Stimulated activated CD4-positive, alpha-beta T cell treated with anti-CD3 and anti-CD28 coated beads, Interleukin-1b, Interleukin-23, amount 100 ng/mL, for 4 hours (primary cell): ENCODE measurements around the gene EPS8.

Experiments used
- DNase-seq, 2 donors: peaks; one replicate each; pipeline ENCODE4 v3.0.0-alpha.2; 2020; ENCODE audit warnings: low read depth in 2 of 2

The EPS8 gene

DNA sequence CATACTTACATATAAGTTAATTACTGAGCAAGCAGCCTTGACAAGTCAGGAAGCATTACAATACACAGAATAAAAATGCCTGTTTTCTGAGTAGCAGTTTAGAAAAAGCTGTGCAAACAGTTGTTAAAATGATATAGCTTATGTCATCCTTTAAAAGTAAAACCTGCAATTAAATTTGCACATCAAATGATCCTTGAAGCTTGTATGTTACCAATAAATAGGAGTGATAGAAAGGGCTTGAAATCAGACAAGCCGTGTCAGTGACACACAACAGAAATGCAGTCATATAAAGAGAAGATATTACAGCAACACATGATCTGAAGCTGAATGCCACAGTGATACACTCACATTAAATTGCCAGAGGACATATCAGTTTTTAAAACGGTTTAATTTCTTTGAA lies 70.0 kb downstream of the EPS8 start:
- DNase-seq, result no peak

DNA sequence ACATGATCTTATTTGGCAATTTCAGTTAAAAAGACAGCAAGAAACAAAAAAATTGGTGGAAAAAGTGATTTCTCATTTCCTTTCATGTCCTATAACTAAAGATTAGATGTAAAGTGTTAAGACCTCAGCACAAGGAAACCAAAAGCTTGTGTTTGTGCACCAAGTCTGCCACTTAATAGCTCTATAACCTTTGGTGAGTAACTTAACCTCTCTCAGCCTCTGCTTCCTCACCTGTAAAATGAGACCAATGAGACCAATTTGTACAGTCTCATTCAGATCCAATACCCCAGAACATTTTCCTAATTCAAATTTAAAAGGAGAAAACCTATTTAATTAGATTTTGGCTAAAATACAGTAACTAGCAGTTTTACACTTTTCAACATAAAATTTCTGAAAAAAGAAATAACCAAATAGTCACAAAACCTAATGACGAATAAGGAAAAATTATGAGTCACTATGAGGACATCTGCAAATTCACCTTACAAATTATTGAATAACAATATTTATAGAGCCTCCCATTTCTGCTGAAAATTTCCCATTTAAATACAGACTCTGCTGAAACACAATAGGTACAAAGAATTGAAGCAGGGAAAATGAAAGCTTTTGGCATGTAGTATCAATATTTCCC lies 71.1 kb downstream of the EPS8 start:
- no peak for DNase-seq

DNA sequence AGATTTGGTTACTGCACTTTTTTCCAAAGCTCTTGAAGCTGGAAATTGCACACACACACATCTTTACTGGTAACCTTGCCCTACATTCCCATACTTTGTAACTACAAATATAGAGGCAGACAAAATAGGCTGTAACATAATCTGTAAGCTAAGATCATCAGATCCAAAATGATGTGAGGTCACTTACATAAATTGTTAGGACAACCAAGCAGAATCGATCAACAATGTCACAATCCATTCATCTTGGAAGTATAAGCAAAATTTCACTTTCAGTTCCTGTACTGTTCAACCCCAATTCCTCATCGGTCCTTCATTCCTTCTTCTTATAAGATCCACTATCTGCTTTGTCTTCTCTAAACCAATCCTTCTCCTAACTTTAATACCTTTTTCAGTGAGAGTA lies 72.6 kb downstream of the EPS8 start:
- DNase-seq, result no peak

DNA sequence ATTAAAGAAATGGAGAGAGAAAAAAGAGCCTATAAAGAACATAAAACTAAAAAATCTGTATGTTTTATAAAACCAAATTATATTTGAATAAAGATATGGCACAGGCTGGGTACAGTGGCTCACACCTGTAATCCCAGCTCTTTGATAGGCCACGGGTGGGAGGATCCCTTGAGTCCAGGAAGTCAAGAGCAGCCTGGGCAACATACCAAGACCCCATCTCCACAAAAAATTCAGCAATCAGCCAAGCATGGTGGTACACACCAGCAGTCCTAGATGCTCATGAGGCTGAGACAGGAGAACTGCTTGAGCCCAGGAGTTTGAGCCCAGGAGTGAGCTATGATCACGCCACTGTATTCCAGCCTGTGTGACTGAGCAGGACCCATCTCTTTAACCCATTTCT lies 74.9 kb downstream of the EPS8 start:
- DNase-seq, result no peak

DNA sequence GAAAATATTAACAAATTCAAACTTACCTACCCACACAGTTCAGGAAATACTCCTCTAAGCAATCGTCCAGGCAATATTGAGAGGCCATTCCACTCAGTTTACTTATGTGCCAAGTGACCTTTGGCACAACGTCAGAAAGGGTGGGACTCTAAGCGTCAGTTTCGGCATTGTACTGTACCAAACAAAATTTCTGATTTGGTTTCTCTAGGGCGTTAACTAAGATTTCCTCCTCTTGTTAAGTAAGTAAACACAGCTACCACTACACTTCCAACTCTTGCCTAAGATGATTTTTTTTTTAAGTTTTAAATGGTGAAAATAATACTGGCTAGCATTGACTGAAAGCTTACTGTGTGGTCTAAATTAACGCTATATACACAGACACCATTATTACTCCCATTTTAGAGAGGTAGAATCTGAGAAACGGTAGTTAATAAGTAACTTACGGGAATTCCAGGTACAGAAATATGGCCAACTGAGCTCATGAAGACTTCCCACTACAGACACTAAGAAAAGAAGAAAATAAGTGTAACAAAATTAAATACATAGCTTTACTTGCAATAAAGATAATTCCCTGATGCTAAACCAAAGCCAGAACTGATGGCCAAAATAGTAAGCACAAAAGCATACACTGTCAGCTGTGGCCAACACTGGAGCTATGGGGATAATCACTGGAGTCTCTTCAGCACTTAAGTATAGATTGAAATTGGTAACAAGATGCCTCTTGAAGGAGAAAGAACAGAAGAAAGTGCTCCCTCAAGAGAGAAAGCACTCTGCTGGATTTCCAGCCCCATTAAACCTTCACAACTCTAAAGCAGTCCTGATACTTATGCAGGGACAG lies 76.1 kb downstream of the EPS8 start:
- no peak for DNase-seq

DNA sequence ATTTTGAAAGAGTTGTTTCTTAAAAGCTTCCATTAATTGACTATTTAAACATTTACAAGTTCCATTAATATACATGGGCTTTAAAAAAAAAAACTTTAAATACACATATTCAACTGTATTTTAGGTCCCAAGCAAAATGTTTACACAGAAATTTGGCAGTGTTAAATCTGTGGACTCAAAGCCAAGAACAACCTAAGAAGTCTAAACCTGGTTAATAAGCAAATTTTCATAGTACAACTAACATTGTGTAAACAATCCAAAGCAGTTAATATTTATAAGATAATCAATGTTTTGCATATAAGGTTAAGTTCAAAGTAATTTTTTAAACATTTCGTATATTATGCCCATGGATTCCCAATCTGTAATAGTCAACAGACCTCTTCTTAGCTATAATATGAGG lies 77.0 kb downstream of the EPS8 start:
- no peak for DNase-seq

DNA sequence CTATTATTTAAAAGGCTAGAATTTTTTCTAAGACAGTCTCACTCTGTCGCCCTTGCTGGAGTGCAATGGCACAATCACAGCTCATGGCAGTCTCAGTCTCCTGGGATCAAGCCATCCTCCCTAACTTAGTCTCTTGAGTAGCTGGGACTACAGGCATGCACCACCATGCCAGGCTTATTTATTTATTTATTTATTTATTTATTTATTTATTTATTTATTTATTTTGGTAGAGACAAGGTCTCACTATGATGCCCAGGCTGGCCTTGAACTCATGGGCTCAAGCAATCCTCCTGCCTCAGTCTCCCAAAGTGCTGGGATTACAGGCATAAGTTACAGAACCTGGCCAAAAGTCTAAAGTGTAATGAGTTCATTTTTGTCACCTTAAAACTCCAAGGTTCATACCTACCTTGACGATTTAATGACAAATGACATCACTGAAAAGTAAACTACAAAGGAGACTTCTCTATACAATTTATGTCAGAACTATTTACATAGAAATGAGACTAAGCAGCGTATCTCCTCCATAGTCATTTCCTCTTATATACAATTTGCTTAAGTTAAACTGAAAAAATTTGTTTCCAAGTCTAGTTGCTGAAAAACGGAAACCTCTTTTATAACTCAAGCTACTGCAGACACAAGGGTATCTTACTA lies 78.2 kb downstream of the EPS8 start:
- DNase-seq, result no peak

DNA sequence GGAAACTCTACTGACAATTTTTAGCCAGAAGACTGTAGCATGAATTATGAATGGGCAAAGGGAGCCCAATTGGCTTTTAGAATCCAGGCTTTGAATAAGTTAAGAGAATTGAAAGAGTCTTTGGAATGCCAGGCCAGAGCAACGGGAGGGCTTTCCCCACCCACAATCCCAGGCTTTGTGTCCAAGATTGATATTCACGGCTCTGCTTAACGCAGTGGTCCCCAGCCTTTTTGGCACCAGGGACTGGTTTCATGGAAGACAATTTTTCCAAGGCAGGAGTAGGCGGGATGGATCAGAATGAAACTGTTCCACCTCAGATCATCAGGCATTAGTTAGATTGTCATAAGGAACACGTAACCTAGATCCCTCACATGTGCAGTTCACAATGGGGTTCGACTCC lies 79.6 kb downstream of the EPS8 start:
- DNase-seq, result no peak

DNA sequence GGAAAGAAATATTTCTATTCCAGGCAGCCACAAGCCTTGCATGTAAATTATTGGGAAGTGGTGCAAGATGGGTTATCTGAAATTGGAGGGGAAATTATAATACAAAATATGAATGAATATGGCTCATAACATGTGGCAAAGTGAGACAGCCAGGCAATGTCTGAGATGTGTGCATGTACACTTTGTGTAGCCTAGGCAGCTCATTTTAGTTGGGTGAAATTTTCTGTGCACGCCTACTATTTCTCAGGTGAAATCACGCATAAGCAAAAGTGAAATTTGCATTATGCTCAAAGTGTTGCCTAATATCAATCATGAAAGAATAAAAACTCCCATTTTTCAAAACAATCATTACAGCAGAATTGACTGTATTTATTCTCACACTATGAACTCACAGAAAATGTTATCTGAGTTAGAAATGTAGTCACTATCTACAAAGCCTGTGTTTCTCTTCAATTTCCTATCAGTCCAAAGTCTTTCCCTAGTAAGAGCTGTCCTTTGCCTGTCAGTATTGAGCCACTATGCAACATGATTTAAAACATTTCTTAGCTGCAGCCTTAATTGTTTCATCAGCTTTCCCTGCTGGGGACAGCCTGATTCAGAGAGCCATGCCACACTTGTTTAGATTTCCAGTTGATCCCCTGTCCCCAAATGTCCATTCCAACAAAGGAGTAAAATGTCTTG lies 80.7 kb downstream of the EPS8 start:
- no peak for DNase-seq

DNA sequence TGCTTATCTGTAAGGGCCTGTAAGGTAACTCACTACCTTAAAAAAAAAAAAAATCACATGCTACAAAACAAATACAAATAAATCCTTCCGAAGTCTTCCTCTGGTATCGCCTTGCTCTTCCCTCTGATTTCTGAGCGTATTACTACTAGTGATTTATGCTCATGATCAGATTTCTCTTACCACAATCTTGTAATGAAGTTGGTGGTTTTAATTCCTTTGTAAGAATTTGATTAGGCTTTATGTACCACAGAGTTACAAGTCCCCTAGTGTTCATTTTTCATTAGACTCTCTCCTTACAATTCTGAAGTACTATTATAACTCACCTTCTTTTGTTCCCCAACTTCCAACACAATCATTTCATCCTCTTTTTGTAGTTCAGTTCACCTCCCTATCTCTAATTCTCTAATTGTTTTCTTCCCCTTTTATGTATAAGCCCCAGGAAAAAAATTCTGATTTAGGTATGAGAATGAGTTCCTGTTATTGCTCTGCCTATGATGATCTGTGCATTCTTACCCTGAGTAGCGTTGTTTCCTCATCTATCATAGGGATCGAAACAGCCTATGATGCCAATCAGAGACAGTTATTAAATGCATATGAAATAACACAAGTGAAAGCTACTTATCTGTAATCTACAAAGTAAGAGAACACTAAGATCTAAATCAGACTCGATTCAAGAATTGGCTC lies 81.5 kb downstream of the EPS8 start:
- DNase-seq, result no peak

DNA sequence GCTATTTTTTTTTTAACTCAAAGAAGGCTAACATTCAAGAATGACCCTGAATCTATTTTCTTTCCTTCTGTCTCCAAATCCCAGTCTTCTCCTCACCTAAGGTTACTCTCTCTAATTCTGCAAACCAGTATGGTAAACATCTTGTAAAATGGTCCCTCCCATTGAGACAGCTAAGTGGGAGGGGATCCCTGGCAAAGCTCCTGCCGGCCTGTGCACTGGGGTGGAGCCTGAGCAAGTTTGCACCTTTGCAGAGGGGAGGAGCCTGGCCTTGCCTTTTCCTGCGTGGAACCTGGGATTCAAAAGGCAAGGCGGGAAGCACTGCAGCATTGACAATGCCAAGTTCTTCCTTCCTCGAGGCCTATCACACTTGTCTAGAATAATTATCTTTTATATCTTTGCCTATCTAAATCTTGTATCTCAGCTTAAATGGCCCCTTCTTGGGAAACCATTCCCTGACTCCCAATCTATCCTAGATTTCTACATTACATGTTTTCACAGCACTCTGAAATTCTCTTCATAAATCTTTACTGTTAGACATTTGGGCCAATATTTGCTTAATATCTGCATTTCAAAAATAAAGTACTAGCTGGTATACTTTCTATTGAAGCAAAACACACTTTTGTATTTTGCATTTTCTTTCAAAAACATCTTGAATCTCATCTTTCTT lies 83.0 kb downstream of the EPS8 start:
- DNase-seq, result no peak

DNA sequence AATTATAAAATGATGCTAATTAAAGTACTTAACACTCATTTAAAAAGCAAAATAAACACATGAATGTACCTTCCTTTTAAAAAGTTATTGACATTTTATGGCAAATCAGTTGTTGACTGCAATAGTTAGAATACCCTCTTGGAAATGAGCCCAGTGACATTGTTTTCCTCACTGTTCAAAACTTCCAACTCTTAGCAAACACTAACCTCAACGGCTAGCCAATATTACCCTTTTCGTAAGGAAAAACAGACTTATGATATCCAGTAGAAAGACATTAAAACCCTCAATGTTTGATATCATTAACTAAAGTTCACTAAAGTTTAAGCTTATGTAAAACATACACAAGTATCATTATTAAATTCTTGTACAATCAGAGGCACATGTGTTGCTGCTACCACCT lies 83.6 kb downstream of the EPS8 start:
- no peak for DNase-seq

DNA sequence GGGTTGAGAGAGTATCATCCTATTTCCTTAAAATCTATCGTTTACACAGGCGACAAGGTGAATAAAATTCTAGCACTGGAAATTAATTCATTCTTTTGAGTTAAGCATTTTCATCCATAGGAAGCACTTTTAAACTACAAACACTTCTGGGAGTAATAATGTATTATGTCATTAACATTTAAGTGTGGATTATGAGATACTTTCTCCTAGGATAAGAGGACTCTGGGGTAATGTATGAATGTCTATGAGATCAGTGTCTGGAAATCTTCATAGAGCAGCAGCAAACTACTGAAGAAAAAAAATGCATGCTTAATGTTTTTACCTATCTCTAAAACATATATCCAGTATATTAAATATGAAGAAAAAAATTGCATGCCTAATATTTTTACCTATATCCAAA lies 86.9 kb downstream of the EPS8 start:
- no peak for DNase-seq

DNA sequence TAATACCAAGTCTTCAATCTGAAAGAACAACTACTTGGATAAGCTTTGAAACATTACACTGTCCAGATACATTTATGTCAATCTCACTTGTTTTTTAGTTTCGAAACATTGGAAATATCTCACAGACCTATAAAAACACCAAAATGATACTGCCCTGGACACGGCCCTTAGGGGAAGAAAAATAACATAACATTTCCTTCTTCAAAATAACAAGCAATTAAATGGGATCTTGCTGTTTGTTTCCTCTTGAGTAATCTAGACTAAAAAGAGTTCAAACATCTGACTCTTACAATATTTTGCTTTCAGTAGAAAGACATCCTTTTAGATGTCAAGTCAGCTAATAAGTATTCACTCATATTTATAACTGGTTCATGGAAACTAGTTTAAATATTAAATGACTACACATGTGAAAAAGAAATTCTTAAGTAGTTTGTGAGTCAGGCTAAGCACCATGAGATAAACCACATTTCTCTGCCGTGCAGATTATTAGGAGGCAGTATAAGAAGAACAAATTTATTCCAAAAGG lies 87.5 kb downstream of the EPS8 start:
- DNase-seq, result no peak

DNA sequence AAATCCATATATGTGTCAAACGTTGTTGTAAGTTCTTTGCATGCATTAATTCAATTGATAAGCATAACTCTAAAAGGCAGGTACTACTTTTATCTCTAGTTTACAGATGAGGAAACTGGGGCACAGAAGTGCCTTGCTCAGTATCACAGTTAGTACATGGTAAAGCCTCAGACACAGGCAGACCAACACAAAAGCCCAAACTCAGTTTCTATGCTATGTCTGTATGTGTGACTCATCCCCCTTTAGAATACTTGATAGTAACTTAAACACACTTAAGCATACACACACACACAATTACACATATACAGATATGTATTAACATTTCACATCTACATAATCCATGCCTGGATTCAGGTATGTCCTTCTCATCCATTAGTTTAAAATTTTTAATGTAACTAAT lies 88.0 kb downstream of the EPS8 start:
- DNase-seq, result no peak

DNA sequence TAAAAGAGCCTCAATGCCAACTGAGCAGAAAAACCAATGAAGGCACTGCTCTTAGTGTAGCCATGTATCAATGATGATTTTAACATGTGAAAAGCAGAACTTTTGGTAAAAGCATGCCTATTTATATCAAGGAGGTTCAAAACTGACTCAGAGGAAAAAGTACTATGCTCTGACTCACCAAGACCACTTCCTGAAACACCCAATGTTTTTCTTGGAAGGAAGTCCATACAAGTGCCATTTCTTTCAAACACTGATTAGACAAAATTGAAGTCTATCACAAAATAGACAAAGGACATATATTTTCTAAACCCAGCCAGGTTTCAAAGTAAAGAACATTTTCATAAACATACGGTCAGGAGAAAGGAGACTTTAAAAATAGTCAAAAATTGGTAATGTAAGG lies 88.6 kb downstream of the EPS8 start:
- no peak for DNase-seq

DNA sequence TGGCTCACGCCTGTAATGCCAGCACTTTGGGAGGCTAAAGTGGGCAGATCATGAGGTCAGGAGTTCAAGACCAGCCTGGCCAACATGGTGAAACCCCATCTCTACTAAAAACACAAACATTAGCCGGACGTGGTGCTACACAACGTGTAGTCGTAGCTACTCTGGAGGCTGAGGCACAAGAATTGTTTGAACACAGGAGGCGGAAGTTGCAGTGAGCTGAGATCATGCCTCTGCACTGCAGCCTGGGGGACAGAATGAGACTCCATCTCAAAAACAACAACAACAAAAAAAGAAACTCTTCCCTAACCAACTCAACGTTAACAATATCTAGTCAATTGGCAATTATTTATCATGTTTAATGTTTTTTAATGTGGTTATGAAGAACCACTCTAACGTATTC lies 89.3 kb downstream of the EPS8 start:
- no peak for DNase-seq

DNA sequence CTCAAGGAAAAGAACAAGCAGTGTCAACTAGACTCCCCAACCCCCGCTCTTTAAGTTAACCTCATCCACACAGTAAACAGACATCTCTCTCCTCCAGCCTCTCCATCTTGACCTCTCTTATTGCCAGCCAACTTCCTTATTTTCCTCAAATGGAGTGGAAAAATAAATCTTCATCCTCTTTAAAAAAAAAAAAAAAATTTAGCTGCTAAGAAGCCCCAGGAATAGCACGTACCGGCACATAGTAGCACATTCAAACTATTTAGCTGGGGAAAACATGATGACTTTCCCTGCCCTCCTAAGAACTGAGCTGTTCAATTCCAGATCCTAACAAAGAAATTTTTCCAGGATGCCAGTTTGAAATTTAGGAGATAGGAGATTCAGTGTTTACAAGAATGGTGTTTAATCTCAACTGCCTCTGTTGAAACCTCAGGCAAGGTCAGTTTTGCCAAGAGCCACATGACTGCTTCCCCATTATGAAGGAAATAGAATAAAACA lies 90.8 kb downstream of the EPS8 start:
- no peak for DNase-seq

DNA sequence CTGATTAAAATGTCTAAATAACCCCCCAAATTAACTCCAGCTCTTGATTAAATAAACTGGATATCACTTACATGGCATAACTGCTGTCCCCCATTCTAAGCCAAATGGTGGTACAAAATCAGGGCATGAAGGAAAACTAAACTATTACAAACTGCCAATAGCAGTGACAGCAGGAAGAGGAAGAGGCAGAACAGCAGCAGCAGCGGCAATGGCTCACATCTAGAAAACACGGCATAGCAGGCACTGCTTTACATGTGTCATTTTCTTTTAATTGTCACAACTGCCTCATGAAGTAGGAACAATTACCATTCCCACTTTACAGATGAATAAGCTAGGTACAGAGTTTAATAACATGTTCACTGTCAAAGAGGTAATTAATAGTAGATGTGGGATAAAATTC lies 92.0 kb downstream of the EPS8 start:
- no peak for DNase-seq

DNA sequence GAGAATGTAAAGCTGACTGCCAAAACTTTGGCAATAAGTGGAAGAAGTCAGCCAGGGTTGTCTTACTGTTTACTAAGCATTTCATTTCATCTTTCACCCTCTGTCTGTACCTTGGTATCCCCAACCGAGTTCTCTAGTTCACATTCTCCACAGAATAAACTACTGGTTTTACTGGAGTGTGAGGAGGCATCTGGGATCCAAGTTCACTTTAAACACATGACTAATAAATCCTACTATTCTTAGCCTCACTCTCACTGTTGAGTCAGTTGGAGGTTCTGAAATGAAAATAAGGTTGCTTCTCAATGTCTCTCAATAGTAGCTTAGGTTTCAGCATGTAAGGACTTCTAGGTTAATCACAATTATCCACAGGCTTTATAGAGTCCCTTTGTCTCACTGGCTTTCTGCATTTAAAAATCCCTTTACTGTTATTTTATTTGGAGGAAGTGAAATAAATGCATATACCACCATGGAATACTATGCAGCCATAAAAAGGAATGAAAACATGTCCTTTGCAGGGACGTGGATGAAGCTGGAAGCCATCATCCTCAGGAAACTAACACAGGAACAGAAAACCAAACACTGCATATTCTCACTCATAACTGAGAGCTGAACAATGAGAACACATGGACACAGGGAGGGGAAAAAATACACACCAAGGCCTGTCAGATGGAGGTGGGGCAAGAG lies 95.8 kb downstream of the EPS8 start:
- no peak for DNase-seq
